ENCODE results near the gene RNLS. TPM values are rescaled to one million over a fixed set of nuclear protein-coding genes. Genes with fewer than 3 reads are reported as not detected.

The RNLS gene
- total RNA-seq, 1 experiment from 2014 or later = not detected

- TF ChIP-seq ZBTB33 (IDR thresholded peaks at IDR 0.05; ENCODE audit: extremely low read depth, insufficient replicate concordance, low read length) = no peak
Measured at GRCh38 chr10:88565072-88565471, 18.0 kb downstream of the RNLS start (continued).

- POLR2A ChIA-PET = no interaction called here
- DNase-seq (ENCODE audit: low read depth, low spot score) = no peak
- no peaks in the 10 kb centered on the region for H3K79me2 ChIP-seq (ENCODE audit: insufficient read depth, low read length)
- intact Hi-C loops (cut with micrococcal nuclease) = no loop called here
- H4K20me1 ChIP-seq (ENCODE audit: insufficient read depth) = no peaks in the 10 kb centered on the region
- no peak for ATAC-seq
- peaks cover 0 to 7% of the 10 kb centered on the region in 2 experiments; a peak in 2 of 4 replicates for H3K4me1 ChIP-seq (ENCODE audit: control insufficient read depth in 1 of 2, insufficient read depth in 2 of 2, low read length in 2 of 2)
- H3K36me3 ChIP-seq (ENCODE audit: control insufficient read depth in 1 of 2, insufficient read depth in 2 of 2, low read length in 2 of 2) = no peaks in the 10 kb centered on the region
- no peaks in the 10 kb centered on the region for H3K9me2 ChIP-seq (ENCODE audit: insufficient read depth)
- CTCF ChIA-PET = no interaction called here
- H3K4me2 ChIP-seq (ENCODE audit: low read length) = no peak overlapping the region
- no peak overlapping the region for H3K27ac ChIP-seq (ENCODE audit: low read depth, low read length)
- no peak overlapping the region for H3K9ac ChIP-seq (ENCODE audit: low read length)
- no peak overlapping the region for H2AFZ ChIP-seq (ENCODE audit: low read depth, low read length, poor library complexity, severe bottlenecking)
- RAD21 ChIA-PET (ENCODE audit: low non-redundant PET in 1 of 2, low total read pairs in 2 of 2, uncharacterized antibody in 2 of 2, unreplicated experiment in 2 of 2) = no interaction called here
- H3K9me3 ChIP-seq (ENCODE audit: control insufficient read depth in 1 of 2, insufficient read depth in 1 of 2, low read depth in 1 of 2, low read length in 2 of 2) = no peaks in the 10 kb centered on the region
- H3K4me3 ChIP-seq (replicated peaks in 1 of 2; ENCODE audit: low read depth in 1 of 2, low read length in 2 of 2) = no peak overlapping the region
- no TSS peak for BruUV-seq (replicated peaks)
- H3K27me3 ChIP-seq (ENCODE audit: insufficient read depth, low read length) = no peaks in the 10 kb centered on the region
- TF ChIP-seq EGR1 (IDR thresholded peaks at IDR 0.05; ENCODE audit: low read depth) (no peak), ZNF274 (IDR thresholded peaks at IDR 0.05; ENCODE audit: low read depth, low read length) (no peak), ATF3 (IDR thresholded peaks at IDR 0.05) (no peak), CBX3 (IDR thresholded peaks at IDR 0.05; ENCODE audit: low read depth) (no peak), POLR2AphosphoS5 (IDR thresholded peaks at IDR 0.05; ENCODE audit: low read depth, low read length) (no peak), SP1 (IDR thresholded peaks at IDR 0.05; ENCODE audit: low read depth) (no peak), CTCF (IDR thresholded peaks at IDR 0.05 in 2 of 3, conservative IDR thresholded peaks at IDR 0.05 in 1 of 3; ENCODE audit: borderline replicate concordance in 1 of 3, insufficient read depth in 1 of 3, low read depth in 2 of 3, low read length in 2 of 3) (no peak), REST (IDR thresholded peaks at IDR 0.05; ENCODE audit: low read depth) (no peak), EZH2 (IDR thresholded peaks at IDR 0.05) (no peak), MAX (IDR thresholded peaks at IDR 0.05) (no peak), TCF7L2 (IDR thresholded peaks at IDR 0.05; ENCODE audit: borderline replicate concordance, extremely low read depth, insufficient read depth, insufficient read length) (no peak), FOSL1 (IDR thresholded peaks at IDR 0.05; ENCODE audit: low read depth) (no peak), JUND (IDR thresholded peaks at IDR 0.05) (no peak), ZBTB33 (IDR thresholded peaks at IDR 0.05; ENCODE audit: extremely low read depth, insufficient replicate concordance, low read length) (no peak), RAD21 (IDR thresholded peaks at IDR 0.05; ENCODE audit: low read depth) (no peak), POLR2A (IDR thresholded peaks at IDR 0.05; ENCODE audit: borderline replicate concordance, extremely low read depth, insufficient read depth, insufficient read length) (no peak)
Measured at GRCh38 chr10:88562152-88562551, 21.0 kb downstream of the RNLS start.

All from HCT116 (cell line).